Activated naive CD8-positive, alpha-beta T cell (primary cell): ENCODE measurements around the gene CIB4.

Experiments used
- H3K27ac Mint-ChIP-seq: one replicate; pipeline ENCODE4 v1.8.0; 2021; ENCODE audit warnings: mixed read lengths
- H3K27me3 Mint-ChIP-seq: one replicate; pipeline ENCODE4 v1.8.0; 2021; ENCODE audit warnings: mixed read lengths
- H3K36me3 Mint-ChIP-seq: one replicate; pipeline ENCODE4 v1.8.0; 2021; ENCODE audit warnings: mixed read lengths
- H3K4me1 Mint-ChIP-seq: one replicate; pipeline ENCODE4 v1.8.0; 2021; ENCODE audit warnings: low read depth, mixed read lengths
- H3K4me3 Mint-ChIP-seq: one replicate; pipeline ENCODE4 v1.8.0; 2021; ENCODE audit warnings: mild to moderate bottlenecking, mixed read lengths
- H3K9me3 Mint-ChIP-seq: one replicate; pipeline ENCODE4 v1.8.0; 2021; ENCODE audit warnings: low read depth, mixed read lengths

Gene CIB4

GRCh38 chr2:26627350-26628105 lies 13.6 kb downstream of the CIB4 start:
- no peak overlapping the region for H3K4me3 Mint-ChIP-seq
- no peak overlapping the region for H3K27ac Mint-ChIP-seq
- no peaks in the 10 kb centered on the region for H3K9me3 Mint-ChIP-seq
- no peaks in the 10 kb centered on the region for H3K4me1 Mint-ChIP-seq
- H3K27me3 Mint-ChIP-seq, result peaks cover 2% of the 10 kb centered on the region
- H3K36me3 Mint-ChIP-seq, result no peaks in the 10 kb centered on the region

DNA sequence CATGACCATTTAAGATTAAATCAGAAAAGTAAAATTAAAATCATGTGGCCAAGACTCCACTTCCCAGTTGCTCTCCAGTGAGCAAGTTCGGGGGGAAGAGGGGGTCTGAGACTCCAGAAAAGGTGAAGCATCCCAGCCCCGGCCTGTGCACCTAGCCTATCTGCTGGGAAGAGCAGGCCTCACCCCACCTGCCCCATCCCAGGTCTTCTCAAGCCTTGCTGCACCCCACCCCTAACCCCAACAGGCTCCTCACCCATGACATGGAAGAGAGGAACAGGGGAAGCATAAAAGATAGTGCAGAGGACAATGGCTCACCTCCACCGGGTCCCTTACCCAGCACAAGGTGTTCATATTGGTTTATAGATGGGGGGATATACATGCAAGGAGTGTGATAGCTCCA lies 14.6 kb downstream of the CIB4 start:
- H3K9me3 Mint-ChIP-seq, result no peaks in the 10 kb centered on the region
- H3K27me3 Mint-ChIP-seq, result no peaks in the 10 kb centered on the region
- no peak overlapping the region for H3K4me3 Mint-ChIP-seq
- H3K4me1 Mint-ChIP-seq, result no peaks in the 10 kb centered on the region
- no peaks in the 10 kb centered on the region for H3K36me3 Mint-ChIP-seq
- no peak overlapping the region for H3K27ac Mint-ChIP-seq

DNA sequence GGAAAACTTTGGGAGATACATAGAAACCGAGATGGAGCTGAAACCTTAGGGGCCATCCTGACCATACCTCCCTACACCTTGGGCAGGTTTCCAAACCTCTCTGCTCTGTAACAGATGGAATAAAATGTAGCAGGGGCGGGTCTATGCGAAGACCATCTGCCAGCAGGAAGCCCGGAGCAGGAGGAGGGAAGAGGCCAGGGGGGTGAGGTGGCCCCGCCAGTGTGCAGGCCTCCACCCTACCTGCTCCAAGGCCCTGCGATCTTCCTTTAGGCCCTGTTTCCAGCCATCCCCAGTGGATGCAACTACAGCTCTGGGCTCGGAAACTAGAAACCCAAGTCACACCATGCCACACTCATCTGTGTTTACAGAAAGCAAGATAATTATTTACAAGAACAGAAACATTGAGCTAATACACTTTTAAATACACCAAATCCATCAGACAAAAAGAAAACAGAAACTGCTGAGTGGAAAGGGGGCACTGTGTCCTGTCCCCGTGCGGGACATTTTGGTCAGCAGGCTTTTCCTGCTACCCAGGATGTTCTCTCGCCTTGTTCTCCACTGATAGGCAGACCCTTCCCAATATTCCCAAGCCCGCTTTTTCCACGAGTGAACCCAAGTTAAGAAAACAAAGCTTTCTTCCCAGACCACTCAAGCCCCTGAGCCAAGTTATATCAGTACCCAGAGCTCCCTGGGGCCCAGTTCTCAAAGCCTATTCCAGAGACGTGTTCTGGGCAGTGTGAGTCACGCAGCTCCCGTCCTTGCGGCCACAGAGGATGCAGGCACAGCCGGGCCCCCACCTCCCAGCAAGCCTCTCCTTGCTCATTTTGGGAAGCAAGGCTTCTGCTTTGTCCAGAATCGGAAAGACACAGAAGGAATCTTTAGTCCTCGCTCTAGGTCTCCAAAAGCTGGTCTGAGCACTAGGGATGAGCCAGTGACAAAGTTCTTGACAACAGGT lies 17.3 kb downstream of the CIB4 start:
- no peak overlapping the region for H3K27ac Mint-ChIP-seq
- peaks cover 4% of the 10 kb centered on the region for H3K4me1 Mint-ChIP-seq
- H3K9me3 Mint-ChIP-seq, result no peaks in the 10 kb centered on the region
- H3K36me3 Mint-ChIP-seq, result no peaks in the 10 kb centered on the region
- peaks cover 3% of the 10 kb centered on the region for H3K27me3 Mint-ChIP-seq
- H3K4me3 Mint-ChIP-seq, result no peak overlapping the region

- peaks cover 3% of the 10 kb centered on the region for H3K27me3 Mint-ChIP-seq
- no peaks in the 10 kb centered on the region for H3K36me3 Mint-ChIP-seq
- H3K27ac Mint-ChIP-seq, result no peak overlapping the region
- no peaks in the 10 kb centered on the region for H3K9me3 Mint-ChIP-seq
- no peak overlapping the region for H3K4me3 Mint-ChIP-seq
- peaks cover 4% of the 10 kb centered on the region for H3K4me1 Mint-ChIP-seq
Observed at GRCh38 chr2:26621469-26622199, 19.5 kb downstream of the CIB4 start.

DNA sequence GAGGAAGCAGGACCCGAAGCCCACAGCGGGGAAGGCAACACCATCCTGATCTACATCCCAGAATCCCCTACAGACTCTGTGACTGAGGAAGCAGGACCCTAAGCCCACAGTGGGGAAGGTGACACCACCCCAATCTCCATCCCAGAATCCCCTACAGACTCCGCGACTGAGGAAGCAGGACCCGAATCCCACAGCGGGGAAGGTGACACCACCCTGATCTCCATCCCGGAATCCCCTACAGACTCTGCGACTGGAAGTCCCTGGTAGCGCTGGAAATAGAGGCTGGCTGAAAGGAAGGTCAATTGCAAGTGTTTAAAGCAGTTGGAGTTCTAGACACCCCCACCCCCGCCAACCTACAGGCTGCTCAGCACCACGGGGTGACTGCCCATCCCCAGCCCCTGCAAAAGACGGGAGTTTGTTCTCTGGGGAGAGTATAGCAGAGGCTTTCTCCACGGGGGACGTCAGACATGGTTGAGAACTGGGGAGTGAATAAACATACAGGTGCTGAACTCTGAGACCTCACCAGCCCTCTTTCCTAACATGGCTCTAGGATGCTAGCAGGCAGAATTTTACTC lies 21.0 kb downstream of the CIB4 start:
- Mint-ChIP-seq H3K4me1 (peaks cover 4% of the 10 kb centered on the region), H3K36me3 (no peaks in the 10 kb centered on the region), H3K4me3 (no peak overlapping the region), H3K27me3 (peaks cover 5% of the 10 kb centered on the region), H3K27ac (no peak overlapping the region), H3K9me3 (no peaks in the 10 kb centered on the region)

GRCh38 chr2:26619521-26619951 lies 21.6 kb downstream of the CIB4 start:
- Mint-ChIP-seq H3K4me3 (no peak overlapping the region), H3K27me3 (peaks cover 5% of the 10 kb centered on the region), H3K9me3 (no peaks in the 10 kb centered on the region), H3K36me3 (no peaks in the 10 kb centered on the region), H3K27ac (no peak overlapping the region), H3K4me1 (peaks cover 4% of the 10 kb centered on the region)

DNA sequence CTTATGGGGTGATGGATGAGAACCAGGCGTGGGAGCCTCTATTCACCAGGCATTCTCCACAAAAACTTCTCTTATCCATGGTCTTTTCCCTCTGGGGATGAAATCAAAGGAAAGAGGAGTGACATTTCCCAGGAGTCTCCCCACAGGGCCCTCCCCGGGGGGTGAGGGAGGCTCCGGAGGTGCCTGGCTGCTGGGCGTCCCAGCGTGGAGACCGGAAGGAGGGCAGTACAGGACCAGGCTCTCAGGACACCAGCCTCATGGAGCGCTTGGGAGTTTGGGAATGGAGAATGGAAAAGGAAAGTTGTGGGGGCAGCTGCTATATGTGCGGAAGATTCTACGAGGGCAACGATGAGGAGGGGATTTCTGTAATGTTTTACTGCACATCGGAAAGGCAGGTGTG lies 22.1 kb downstream of the CIB4 start:
- peaks cover 5% of the 10 kb centered on the region for H3K27me3 Mint-ChIP-seq
- no peaks in the 10 kb centered on the region for H3K9me3 Mint-ChIP-seq
- no peaks in the 10 kb centered on the region for H3K36me3 Mint-ChIP-seq
- no peak overlapping the region for H3K27ac Mint-ChIP-seq
- no peak overlapping the region for H3K4me3 Mint-ChIP-seq
- H3K4me1 Mint-ChIP-seq, result peaks cover 4% of the 10 kb centered on the region

DNA sequence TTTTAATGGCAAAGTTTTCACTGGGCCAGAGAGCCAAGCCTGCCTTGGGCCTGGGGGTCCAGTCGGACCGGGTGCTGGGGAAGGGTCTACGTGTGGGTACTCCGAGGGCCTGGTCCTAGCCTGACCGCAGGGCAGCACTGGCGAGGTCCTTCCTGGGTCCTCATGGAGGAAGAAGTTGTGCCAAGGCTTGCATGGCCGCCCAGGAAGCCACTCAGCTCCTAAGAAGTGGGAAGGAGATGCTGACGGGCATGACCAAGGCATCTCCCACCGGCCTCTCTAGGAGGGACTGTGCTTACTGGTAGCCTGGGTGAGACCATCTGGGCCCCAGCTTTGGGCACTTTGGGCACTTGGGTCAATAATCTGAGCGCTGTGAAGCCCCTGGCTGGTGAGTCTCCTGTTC lies 22.6 kb downstream of the CIB4 start:
- H3K4me3 Mint-ChIP-seq, result no peak overlapping the region
- no peaks in the 10 kb centered on the region for H3K36me3 Mint-ChIP-seq
- H3K27ac Mint-ChIP-seq, result no peak overlapping the region

GRCh38 chr2:26617588-26618083 lies 23.5 kb downstream of the CIB4 start:
- Mint-ChIP-seq H3K27ac (no peak overlapping the region), H3K36me3 (no peaks in the 10 kb centered on the region), H3K27me3 (peaks cover 5% of the 10 kb centered on the region), H3K4me1 (peaks cover 4% of the 10 kb centered on the region), H3K9me3 (no peaks in the 10 kb centered on the region), H3K4me3 (no peak overlapping the region)

More for the DNA sequence above, 22.6 kb downstream of the CIB4 start:
- Mint-ChIP-seq H3K27me3 (peaks cover 5% of the 10 kb centered on the region), H3K9me3 (no peaks in the 10 kb centered on the region), H3K4me1 (peaks cover 4% of the 10 kb centered on the region)

DNA sequence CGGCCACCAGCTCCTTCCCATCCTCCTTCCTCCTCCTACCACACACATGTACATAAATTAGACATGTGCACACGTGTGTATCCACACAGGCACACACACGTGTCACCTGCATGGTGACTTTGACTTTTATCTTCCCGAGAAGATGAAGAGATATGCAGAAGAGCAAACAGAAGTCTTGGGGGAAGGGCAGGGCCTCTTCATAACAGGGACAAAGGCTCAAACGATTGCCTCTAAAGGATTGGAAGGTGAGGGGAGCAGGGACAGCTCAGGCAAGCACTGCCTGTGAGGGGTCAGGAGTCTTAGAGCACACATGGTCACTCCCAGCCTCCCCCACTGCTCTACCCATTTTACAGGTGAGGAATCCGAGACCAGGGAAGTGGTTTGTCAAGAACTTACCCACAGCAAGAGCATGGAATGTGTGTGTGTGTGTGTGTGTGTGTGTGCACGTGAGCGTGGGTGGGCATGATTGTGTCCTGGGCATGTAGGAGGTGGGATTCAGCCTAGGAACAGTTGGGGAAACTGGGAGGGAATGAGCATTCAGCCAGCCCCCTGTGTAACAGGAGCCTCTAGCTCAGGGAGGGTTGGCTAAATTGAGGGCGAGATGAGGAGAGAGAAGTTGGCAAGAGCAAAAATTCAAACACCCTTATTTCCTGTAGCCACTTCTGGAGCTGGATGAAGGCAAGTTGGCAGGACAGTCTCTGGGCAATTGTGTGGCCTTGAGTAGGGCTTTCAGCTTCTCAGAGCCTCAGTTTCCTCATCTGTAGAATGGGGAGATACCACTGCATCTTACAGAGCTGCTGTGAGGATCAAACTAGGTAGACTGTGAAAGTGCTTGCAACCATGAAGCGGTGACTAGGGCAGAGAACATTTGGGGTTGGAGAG lies 24.2 kb downstream of the CIB4 start:
- H3K9me3 Mint-ChIP-seq, result no peaks in the 10 kb centered on the region
- no peak overlapping the region for H3K27ac Mint-ChIP-seq
- peaks cover 5% of the 10 kb centered on the region for H3K27me3 Mint-ChIP-seq
- H3K36me3 Mint-ChIP-seq, result no peaks in the 10 kb centered on the region
- H3K4me3 Mint-ChIP-seq, result no peak overlapping the region
- H3K4me1 Mint-ChIP-seq, result peaks cover 4% of the 10 kb centered on the region

DNA sequence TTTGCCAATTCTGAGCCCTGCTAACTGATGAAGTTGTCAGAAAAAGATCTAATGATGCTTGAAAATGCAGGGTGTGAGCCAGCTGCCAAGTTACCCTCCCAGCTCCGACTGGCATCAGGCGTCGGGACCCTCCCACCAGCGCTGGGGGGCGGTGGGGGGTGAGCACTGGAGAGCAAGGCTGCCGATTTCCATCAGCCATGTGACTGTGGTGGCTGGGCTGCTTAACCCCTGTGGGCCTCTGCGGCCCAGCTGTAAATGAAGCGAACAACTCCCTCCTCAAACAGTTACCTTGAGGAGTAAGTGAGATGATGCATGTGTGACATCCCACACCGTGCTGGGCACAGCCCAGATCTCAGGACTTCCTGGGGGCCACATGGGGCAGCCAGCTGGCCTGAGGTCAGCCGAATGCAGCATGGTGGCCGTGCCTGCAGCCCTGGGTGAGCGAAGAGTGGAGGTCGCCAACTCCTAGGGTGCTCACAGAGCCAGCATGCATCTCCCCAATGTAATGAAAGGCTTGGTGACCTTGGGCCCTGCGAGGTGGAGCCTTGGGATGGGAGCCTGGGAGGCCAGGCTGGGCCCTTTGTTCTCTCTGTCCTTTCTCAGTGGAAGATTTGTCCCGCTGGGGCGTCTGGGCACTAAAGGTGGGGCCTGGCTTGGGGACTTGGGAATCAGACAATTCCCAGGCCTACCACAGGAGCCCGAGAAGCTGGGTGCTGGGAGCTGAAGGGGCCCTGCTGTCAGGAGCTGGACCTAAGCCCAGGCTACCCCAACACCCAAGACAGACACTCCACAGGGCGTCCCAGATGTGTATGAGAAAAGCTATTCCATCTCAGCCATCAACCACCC lies 25.1 kb downstream of the CIB4 start:
- H3K36me3 Mint-ChIP-seq, result no peaks in the 10 kb centered on the region
- H3K4me1 Mint-ChIP-seq, result peaks cover 4% of the 10 kb centered on the region
- H3K27me3 Mint-ChIP-seq, result peaks cover 5% of the 10 kb centered on the region
- no peak overlapping the region for H3K4me3 Mint-ChIP-seq
- H3K27ac Mint-ChIP-seq, result no peak overlapping the region
- H3K9me3 Mint-ChIP-seq, result no peaks in the 10 kb centered on the region

- no peaks in the 10 kb centered on the region for H3K36me3 Mint-ChIP-seq
- H3K27ac Mint-ChIP-seq, result no peak overlapping the region
- no peak overlapping the region for H3K4me3 Mint-ChIP-seq
- no peaks in the 10 kb centered on the region for H3K9me3 Mint-ChIP-seq
- peaks cover 5% of the 10 kb centered on the region for H3K27me3 Mint-ChIP-seq
- H3K4me1 Mint-ChIP-seq, result peaks cover 6% of the 10 kb centered on the region
Observed at GRCh38 chr2:26615336-26615859, 25.8 kb downstream of the CIB4 start.
